ENCODE data around the gene PDCD2.

PDCD2 gene

GRCh38 chr6:170584954-170585498 lies 589 bp upstream of the PDCD2 start:
- no peak for DNase-seq (ENCODE audit: low read depth)
- peak overlapping the region; percentile 91 for H3K4me3 ChIP-seq (ENCODE audit: low read length)

GRCh38 chr6:170583756-170584180 lies 669 bp downstream of the PDCD2 start:
- TF ChIP-seq, protein P1, sequence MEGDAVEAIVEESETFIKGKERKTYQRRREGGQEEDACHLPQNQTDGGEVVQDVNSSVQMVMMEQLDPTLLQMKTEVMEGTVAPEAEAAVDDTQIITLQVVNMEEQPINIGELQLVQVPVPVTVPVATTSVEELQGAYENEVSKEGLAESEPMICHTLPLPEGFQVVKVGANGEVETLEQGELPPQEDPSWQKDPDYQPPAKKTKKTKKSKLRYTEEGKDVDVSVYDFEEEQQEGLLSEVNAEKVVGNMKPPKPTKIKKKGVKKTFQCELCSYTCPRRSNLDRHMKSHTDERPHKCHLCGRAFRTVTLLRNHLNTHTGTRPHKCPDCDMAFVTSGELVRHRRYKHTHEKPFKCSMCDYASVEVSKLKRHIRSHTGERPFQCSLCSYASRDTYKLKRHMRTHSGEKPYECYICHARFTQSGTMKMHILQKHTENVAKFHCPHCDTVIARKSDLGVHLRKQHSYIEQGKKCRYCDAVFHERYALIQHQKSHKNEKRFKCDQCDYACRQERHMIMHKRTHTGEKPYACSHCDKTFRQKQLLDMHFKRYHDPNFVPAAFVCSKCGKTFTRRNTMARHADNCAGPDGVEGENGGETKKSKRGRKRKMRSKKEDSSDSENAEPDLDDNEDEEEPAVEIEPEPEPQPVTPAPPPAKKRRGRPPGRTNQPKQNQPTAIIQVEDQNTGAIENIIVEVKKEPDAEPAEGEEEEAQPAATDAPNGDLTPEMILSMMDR (conservative IDR thresholded peaks at IDR 0.05; ENCODE audit: low read length): no peak; the same call in 1 of the 2 replicates
- DNase-seq (ENCODE audit: low read depth): peak; percentile 2
- H3K4me3 ChIP-seq (ENCODE audit: low read length): peak overlapping the region; percentile 91

More at GRCh38 chr6:170584954-170585498, 589 bp upstream of the PDCD2 start:
- TF ChIP-seq, protein P1 (conservative IDR thresholded peaks at IDR 0.05; ENCODE audit: low read length): no peak

GRCh38 chr6:170578909-170579308 lies 5.5 kb downstream of the PDCD2 start:
- H3K4me3 ChIP-seq (ENCODE audit: low read length): no peak overlapping the region
- TF ChIP-seq, protein P1 (conservative IDR thresholded peaks at IDR 0.05; ENCODE audit: low read length): no peak
- no peak for DNase-seq (ENCODE audit: low read depth)

GRCh38 chr6:170575250-170575649 lies 9.2 kb downstream of the PDCD2 start:
- DNase-seq (ENCODE audit: low read depth): no peak

DNA sequence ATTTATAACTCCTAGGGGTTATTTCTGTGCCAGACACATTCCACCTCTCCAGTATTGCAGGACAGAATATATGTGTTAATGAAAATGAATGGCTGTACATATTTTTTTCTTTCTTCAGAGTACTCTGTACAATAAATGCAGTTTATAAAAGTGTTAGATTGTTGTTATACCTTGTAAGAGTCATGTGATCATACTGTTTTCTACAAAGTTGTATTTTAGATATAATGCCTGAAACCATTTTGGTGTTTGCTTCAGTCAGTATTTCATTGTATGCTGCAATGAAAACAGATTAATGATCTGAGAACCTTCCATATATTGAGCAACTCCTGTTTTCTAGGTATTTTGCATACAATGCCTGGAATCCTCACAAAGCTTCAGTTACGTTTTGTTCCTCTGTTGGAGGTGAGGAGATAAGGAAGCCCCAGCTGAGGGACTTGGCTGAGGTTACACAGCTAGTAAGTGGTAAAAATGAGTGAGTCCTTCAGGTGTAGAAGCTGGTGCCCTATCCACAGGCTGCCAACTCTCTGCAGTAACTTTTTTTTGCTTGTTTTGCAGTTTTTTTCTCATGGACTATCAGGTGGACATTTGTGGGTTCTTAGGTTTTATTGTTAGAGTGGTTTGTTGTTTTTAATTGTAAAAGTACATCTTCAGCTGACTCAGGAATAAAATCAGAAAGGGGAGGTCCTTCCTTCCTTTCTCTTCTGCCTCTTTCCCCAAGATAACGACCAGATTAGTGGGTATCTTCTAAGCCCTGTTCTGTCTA lies 11.6 kb downstream of the PDCD2 start:
- TF ChIP-seq, protein P1 (conservative IDR thresholded peaks at IDR 0.05; ENCODE audit: low read length): no peak
- no peak for DNase-seq (ENCODE audit: low read depth)
- H3K4me3 ChIP-seq (ENCODE audit: low read length): no peak overlapping the region

More at GRCh38 chr6:170575250-170575649, 9.2 kb downstream of the PDCD2 start:
- H3K4me3 ChIP-seq (ENCODE audit: low read length): no peak overlapping the region
- TF ChIP-seq, protein P1 (conservative IDR thresholded peaks at IDR 0.05; ENCODE audit: low read length): no peak; the same call in 1 of the 2 replicates

DNA sequence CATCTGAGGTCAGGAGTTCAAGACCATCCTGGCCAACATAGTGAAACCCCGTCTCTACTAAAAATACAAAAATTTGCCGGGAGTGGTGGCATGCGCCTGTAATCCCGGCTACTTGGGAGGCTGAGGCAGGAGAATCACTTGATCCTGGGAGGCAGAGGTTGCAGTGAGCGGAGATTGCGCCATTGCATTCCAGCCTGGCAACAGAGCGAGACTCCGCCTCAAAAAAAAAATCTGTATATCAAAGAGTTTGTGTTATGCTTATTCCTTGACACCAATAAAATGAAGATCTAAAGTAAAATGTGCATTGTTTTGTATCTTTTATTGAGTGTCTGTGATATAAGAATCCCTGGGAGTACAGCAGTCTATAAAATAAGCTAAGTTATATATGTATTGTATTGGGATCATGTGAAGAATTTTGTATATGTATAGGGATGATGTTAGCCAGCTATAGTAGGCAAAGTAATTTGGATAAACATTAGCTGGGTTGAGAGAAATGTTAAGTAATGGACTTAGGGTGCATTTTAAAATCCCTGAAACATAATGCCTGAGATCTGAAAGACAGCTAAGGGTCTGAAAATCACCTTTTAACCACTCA lies 19.4 kb downstream of the PDCD2 start:
- H3K4me3 ChIP-seq (ENCODE audit: low read length): no peak overlapping the region
- TF ChIP-seq, protein P1 (conservative IDR thresholded peaks at IDR 0.05; ENCODE audit: low read length): no peak
- DNase-seq (ENCODE audit: low read depth): no peak
